ENCODE results near the gene HCFC2. TPM values are rescaled to one million over a fixed set of nuclear protein-coding genes. Genes with fewer than 3 reads are reported as not detected.

HCFC2 gene
- total and polyA plus RNA-seq, 2 of the 4 experiments (the other 2 are of a cell fraction), result 12.0 to 34.2 TPM

DNA sequence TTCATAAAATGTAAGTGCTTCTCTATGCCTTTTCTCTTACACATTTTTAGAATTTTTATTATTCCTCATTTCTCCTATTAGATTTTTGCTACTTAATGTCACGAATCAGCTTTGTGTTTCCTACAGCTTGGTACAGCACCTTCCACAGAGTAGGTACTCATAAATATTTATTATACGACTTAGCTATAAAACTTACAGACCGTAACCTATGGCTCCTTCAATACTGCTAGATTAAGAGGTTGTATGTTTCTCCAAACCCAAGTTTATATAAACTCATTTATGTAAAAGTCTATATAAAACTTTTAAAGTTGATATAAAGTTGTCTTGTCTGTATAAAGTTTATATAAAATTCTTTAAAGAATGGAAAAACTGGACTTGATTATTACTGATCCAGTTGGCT, 62.2 kb downstream of the HCFC2 start:
- WGBS, 2 experiments (ENCODE audit: extremely low coverage in 2 of 2, insufficient read length in 1 of 2), result no CpG with 5 or more reads among the region's 3 CpGs
- in situ Hi-C loops (cut with MboI; ENCODE audit: low sequenced_read_pairs), result no loop called here

More for the DNA sequence above, 62.2 kb downstream of the HCFC2 start:
- H4K91ac ChIP-seq (ENCODE audit: insufficient read depth, low read depth, low read length), result no peak overlapping the region
- H2AK5ac ChIP-seq (ENCODE audit: low read depth, low read length), result no peak overlapping the region
- TF ChIP-seq, protein P1, sequence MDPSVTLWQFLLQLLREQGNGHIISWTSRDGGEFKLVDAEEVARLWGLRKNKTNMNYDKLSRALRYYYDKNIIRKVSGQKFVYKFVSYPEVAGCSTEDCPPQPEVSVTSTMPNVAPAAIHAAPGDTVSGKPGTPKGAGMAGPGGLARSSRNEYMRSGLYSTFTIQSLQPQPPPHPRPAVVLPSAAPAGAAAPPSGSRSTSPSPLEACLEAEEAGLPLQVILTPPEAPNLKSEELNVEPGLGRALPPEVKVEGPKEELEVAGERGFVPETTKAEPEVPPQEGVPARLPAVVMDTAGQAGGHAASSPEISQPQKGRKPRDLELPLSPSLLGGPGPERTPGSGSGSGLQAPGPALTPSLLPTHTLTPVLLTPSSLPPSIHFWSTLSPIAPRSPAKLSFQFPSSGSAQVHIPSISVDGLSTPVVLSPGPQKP (IDR thresholded peaks at IDR 0.05; ENCODE audit: borderline replicate concordance, low read depth, low read length), result no peak
- TF ChIP-seq USF2 (IDR thresholded peaks at IDR 0.05; ENCODE audit: low read depth, low read length), result no peak
- no peak for TF ChIP-seq RAD21 (IDR thresholded peaks at IDR 0.05; ENCODE audit: low read length)
- TF ChIP-seq RFX5 (IDR thresholded peaks at IDR 0.05; ENCODE audit: low read depth, low read length), result no peak
- no peak for TF ChIP-seq CHD1 (IDR thresholded peaks at IDR 0.05; ENCODE audit: low read depth, low read length)
- TF ChIP-seq, protein P2, sequence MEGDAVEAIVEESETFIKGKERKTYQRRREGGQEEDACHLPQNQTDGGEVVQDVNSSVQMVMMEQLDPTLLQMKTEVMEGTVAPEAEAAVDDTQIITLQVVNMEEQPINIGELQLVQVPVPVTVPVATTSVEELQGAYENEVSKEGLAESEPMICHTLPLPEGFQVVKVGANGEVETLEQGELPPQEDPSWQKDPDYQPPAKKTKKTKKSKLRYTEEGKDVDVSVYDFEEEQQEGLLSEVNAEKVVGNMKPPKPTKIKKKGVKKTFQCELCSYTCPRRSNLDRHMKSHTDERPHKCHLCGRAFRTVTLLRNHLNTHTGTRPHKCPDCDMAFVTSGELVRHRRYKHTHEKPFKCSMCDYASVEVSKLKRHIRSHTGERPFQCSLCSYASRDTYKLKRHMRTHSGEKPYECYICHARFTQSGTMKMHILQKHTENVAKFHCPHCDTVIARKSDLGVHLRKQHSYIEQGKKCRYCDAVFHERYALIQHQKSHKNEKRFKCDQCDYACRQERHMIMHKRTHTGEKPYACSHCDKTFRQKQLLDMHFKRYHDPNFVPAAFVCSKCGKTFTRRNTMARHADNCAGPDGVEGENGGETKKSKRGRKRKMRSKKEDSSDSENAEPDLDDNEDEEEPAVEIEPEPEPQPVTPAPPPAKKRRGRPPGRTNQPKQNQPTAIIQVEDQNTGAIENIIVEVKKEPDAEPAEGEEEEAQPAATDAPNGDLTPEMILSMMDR (conservative IDR thresholded peaks at IDR 0.05; ENCODE audit: low read depth, low read length), result no peak
- TF ChIP-seq NFE2L2 (IDR thresholded peaks at IDR 0.05; ENCODE audit: low read depth, low read length), result no peak
- TF ChIP-seq MAFK (IDR thresholded peaks at IDR 0.05; ENCODE audit: low read depth, low read length), result no peak
- no peak for TF ChIP-seq CEBPB (IDR thresholded peaks at IDR 0.05; ENCODE audit: low read depth, low read length)
- peaks cover 4% of the 10 kb centered on the region for H3K9me1 ChIP-seq (ENCODE audit: insufficient read depth, low read length)
- CTCF ChIA-PET, result no interaction called here
- H3K4me1 ChIP-seq (ENCODE audit: control insufficient read depth, insufficient read depth, low read length), result peaks cover 10% of the 10 kb centered on the region
- dilution Hi-C loops (cut with HindIII; ENCODE audit: low sequenced_read_pairs, unreplicated experiment) (no loop called here), intact Hi-C loops (cut with micrococcal nuclease) (no loop called here)
- H3K56ac ChIP-seq (ENCODE audit: extremely low read depth, insufficient read depth, low read length), result no peak overlapping the region
- H2BK5ac ChIP-seq (ENCODE audit: low read depth, low read length, poor library complexity, severe bottlenecking), result no peak overlapping the region
- H3K36me3 ChIP-seq (ENCODE audit: control insufficient read depth, insufficient read depth, low read length), result peaks cover 30% of the 10 kb centered on the region
- no peak overlapping the region for H3K18ac ChIP-seq (ENCODE audit: low read depth, low read length)
- no peak overlapping the region for H3K23ac ChIP-seq (ENCODE audit: low read depth, low read length)
- DNase-seq, result no peak
- no peaks in the 10 kb centered on the region for H3K27me3 ChIP-seq (ENCODE audit: control insufficient read depth, insufficient read depth, low read length)
- no peak overlapping the region for H2AFZ ChIP-seq (replicated peaks; ENCODE audit: low read length, poor library complexity)
- no peak overlapping the region for H4K8ac ChIP-seq (ENCODE audit: low read depth in 2 of 2, low read length in 2 of 2)
- H3K4me3 ChIP-seq (ENCODE audit: insufficient read depth, low read depth, low read length), result no peak overlapping the region
- no peak overlapping the region for H2BK120ac ChIP-seq (ENCODE audit: low read depth, low read length)
- H3K27ac ChIP-seq (ENCODE audit: insufficient read depth, low read length), result no peak overlapping the region
- no peak overlapping the region for H2BK15ac ChIP-seq (ENCODE audit: low read depth, low read length)
- POLR2A ChIA-PET (ENCODE audit: unreplicated experiment), result no interaction called here
- no peak overlapping the region for H3K14ac ChIP-seq (replicated peaks; ENCODE audit: low read depth, low read length)
- no peaks in the 10 kb centered on the region; the same call in 1 of the 2 replicates for H4K20me1 ChIP-seq (ENCODE audit: insufficient read depth, low read length)
- no peak overlapping the region for H2AK9ac ChIP-seq (replicated peaks; ENCODE audit: low read depth, low read length, poor library complexity)
- no peak overlapping the region for H4K5ac ChIP-seq (ENCODE audit: low read depth, low read length)
- no peaks in the 10 kb centered on the region for H3K9me3 ChIP-seq (ENCODE audit: control insufficient read depth, insufficient read depth, low read length)
- BruUV-seq (replicated peaks), result no TSS peak
- no peak for ATAC-seq (ENCODE audit: low read depth)
- H3K79me1 ChIP-seq (ENCODE audit: low read depth in 1 of 2, low read length in 2 of 2), result peaks cover 18 to 52% of the 10 kb centered on the region in 2 experiments
- H3K9ac ChIP-seq (ENCODE audit: low read depth, low read length), result no peak overlapping the region
- no peak overlapping the region for H2BK20ac ChIP-seq (ENCODE audit: low read depth, low read length)
- no peak overlapping the region for H3K4me2 ChIP-seq (ENCODE audit: low read depth, low read length)
- no peak overlapping the region for H3K4ac ChIP-seq (ENCODE audit: low read depth, low read length)

Data from IMR-90 (cell line).